GM19372 (cell line): Measurements from ENCODE around the gene EXO1.

Source experiments
- ATAC-seq: cut with Tn5 transposase; IDR thresholded peaks from one replicate; pipeline ENCODE4 v1.9.1; 2021; ENCODE audit warnings: mild to moderate bottlenecking, low read depth, moderate library complexity; ENCODE audit not compliant: unreplicated experiment

EXO1 gene

GRCh38 chr1:241881440-241881839 lies 33.4 kb downstream of the EXO1 start:
- no peak for ATAC-seq

GRCh38 chr1:241883159-241883558 lies 35.2 kb downstream of the EXO1 start:
- ATAC-seq = no peak

- ATAC-seq = no peak
These were observed 40.2 kb downstream of the EXO1 start for GRCh38 chr1:241888232-241888631.

- no peak for ATAC-seq
These were observed 43.3 kb downstream of the EXO1 start for GRCh38 chr1:241891296-241891695.

- ATAC-seq = no peak
These were observed 46.0 kb downstream of the EXO1 start for GRCh38 chr1:241894016-241894415.

- no peak for ATAC-seq
These were observed 47.0 kb downstream of the EXO1 start for GRCh38 chr1:241895013-241895412.

- ATAC-seq = no peak
These were observed 48.6 kb downstream of the EXO1 start for GRCh38 chr1:241896670-241896962.

GRCh38 chr1:241899210-241899609 lies 51.2 kb downstream of the EXO1 start:
- peak; percentile 59 for ATAC-seq

- ATAC-seq = no peak
These were observed 52.4 kb downstream of the EXO1 start for GRCh38 chr1:241900381-241900780.

- no peak for ATAC-seq
These were observed 54.5 kb downstream of the EXO1 start for GRCh38 chr1:241902391-241903065.

GRCh38 chr1:241916196-241916595 lies 68.2 kb downstream of the EXO1 start:
- ATAC-seq = no peak

- ATAC-seq = no peak
These were observed 69.5 kb downstream of the EXO1 start for GRCh38 chr1:241917487-241917886.

- ATAC-seq = no peak
These were observed 70.9 kb downstream of the EXO1 start for GRCh38 chr1:241918879-241919278.

- ATAC-seq = no peak
These were observed 76.2 kb downstream of the EXO1 start for GRCh38 chr1:241924080-241924808.

GRCh38 chr1:241926141-241926540 lies 78.1 kb downstream of the EXO1 start:
- ATAC-seq = no peak

GRCh38 chr1:241927321-241927720 lies 79.3 kb downstream of the EXO1 start:
- no peak for ATAC-seq

GRCh38 chr1:241932845-241933244 lies 84.8 kb downstream of the EXO1 start:
- ATAC-seq = no peak

GRCh38 chr1:241934201-241934848 lies 86.3 kb downstream of the EXO1 start:
- no peak for ATAC-seq

GRCh38 chr1:241934866-241935265 lies 86.9 kb downstream of the EXO1 start:
- ATAC-seq = no peak
